ENCODE data around the gene IKZF2. TPM values are rescaled to one million over a fixed set of nuclear protein-coding genes. Genes with fewer than 3 reads are reported as not detected.

The IKZF2 gene
- total and polyA plus RNA-seq, 9 of the 15 experiments (the other 6 are each of a cell fraction or from before 2014, with no cell fraction given): 0.04 to 0.54 (median 0.22) TPM

- DNase-seq (ENCODE audit: extremely low read depth in 1 of 4, low spot score in 3 of 4) (no peak), ATAC-seq (no peak), FAIRE-seq (no peak)
- H2AFZ ChIP-seq (ENCODE audit: low read depth, low read length): no peak overlapping the region
- H3K36me3 ChIP-seq (ENCODE audit: control insufficient read depth, insufficient read depth, low read length): no peaks in the 10 kb centered on the region
- no peaks in the 10 kb centered on the region for H3K4me1 ChIP-seq (replicated peaks in 1 of 2; ENCODE audit: control insufficient read depth in 2 of 2, insufficient read depth in 2 of 2, low read length in 2 of 2)
- H4K20me1 ChIP-seq (replicated peaks; ENCODE audit: control insufficient read depth, insufficient read depth, low read length): no peaks in the 10 kb centered on the region
- BruUV-seq (replicated peaks): no TSS peak
- no peaks in the 10 kb centered on the region for H3K79me2 ChIP-seq (ENCODE audit: control insufficient read depth, insufficient read depth, low read length)
- H3K4me3 ChIP-seq: no peak overlapping the region
- no peak for TF ChIP-seq SETDB1 (IDR thresholded peaks at IDR 0.05; ENCODE audit: low read length)
- no peak for TF ChIP-seq ZNF217 (CRISPR knock-in tag; IDR thresholded peaks at IDR 0.05)
- no peak for TF ChIP-seq CREB3 (tag; conservative IDR thresholded peaks at IDR 0.05; ENCODE audit: low read depth)
- TF ChIP-seq EP400 (IDR thresholded peaks at IDR 0.05): no peak
- TF ChIP-seq ETV6 (IDR thresholded peaks at IDR 0.05; ENCODE audit: borderline replicate concordance in 1 of 2, low read depth in 2 of 2, low read length in 1 of 2): no peak
- no peak for TF ChIP-seq ETV6 (CRISPR knock-in tag; IDR thresholded peaks at IDR 0.05; ENCODE audit: borderline replicate concordance)
- no peak for TF ChIP-seq STAG1 (CRISPR knock-in tag; IDR thresholded peaks at IDR 0.05; ENCODE audit: borderline replicate concordance)
- no peak overlapping the region for H3K9ac ChIP-seq (ENCODE audit: insufficient read depth in 1 of 2, low read depth in 2 of 2, low read length in 2 of 2)
- no peaks in the 10 kb centered on the region for H3K9me1 ChIP-seq (ENCODE audit: control insufficient read depth, insufficient read depth, low read length)
- intact Hi-C loops (cut with micrococcal nuclease) (no loop called here), in situ Hi-C loops (cut with MboI) (no loop called here)
- CTCF ChIA-PET (ENCODE audit: low intra/inter-chr PET ratio): no interaction called here
- WGBS (ENCODE audit: insufficient coverage, low coverage, missing lambda C conversion rate): 0% methylated on average over 1 of the region's 1 CpG
- no peak overlapping the region for H3K27ac ChIP-seq (ENCODE audit: extremely low read depth, low read depth, low read length)
- POLR2A ChIA-PET: no interaction called here
- H3K9me3 ChIP-seq (replicated peaks; ENCODE audit: control insufficient read depth, insufficient read depth, low read depth, low read length): no peaks in the 10 kb centered on the region
- H3K27me3 ChIP-seq (ENCODE audit: control insufficient read depth in 2 of 2, insufficient read depth in 2 of 2, low read length in 2 of 2): no peaks in the 10 kb centered on the region
- H3K4me2 ChIP-seq (ENCODE audit: insufficient read depth, low read length): no peak overlapping the region
These were observed 160.3 kb downstream of the IKZF2 start for GRCh38 chr2:212991120-212991519.
